IMR-90 (cell line): Measurements from ENCODE around the gene COL27A1.
"Not testable (repeated sequence)": the region's sequence is repeated elsewhere in the genome, so short reads cannot be mapped to it uniquely, and the experiment has no call there.

Source experiments
- NFE2L2 ChIP-seq: fragments of 150-350 bp; IDR thresholded peaks from 2 replicates; pipeline ENCODE4 v1.6.1; 2016; ENCODE audit warnings: low read depth, mild to moderate bottlenecking, low read length
- SMC3 ChIP-seq: fragments of 150-350 bp; IDR thresholded peaks from 2 replicates; pipeline ENCODE4 v1.6.1; 2016; ENCODE audit warnings: low read depth, mild to moderate bottlenecking, antibody characterized with exemption, low read length, moderate library complexity

DNA sequence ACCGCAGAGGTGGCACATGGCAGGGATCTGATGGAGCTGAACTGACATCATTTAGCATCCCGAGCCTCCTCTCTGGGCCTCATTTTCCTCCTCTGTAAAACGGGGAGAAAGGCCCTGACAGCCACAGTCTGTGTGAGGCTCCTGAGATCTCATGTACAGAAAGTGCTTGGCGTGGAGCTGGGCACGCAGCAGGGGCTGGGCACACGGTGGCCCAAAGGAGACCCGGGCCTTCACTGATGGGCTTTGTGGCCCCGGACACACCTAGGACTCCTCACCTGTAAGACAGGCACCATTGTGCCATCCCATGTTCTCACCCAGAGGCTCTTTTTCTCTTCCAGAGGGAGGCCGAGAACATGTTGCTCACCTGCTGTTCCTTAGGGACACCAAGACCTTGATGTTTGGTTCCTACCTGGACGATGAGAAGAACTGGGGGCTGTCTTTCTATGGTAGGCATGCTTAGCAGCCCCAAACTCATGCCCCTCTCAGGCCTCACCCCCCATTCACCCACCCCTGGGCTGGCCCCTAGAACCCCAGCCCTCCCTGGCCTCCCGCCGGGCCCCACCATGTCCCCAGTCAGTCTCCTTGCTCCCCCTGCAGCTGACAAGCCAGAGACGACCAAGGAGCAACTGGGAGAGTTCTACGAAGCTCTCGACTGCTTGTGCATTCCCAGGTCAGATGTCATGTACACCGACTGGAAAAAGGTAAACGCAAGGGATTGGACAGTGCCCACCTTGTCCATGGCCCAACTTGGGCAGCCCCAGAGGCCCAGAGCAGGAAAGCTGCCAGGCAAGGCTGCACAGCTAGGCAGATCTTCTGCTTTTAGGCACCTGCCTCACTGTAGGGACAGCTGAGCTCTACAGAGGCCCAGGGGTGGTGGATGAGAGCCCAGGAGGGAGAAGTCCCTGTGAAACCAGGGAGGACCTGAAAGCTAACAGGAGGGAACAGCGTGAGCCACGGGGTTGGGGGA lies 176.2 kb downstream of the COL27A1 start:
- TF ChIP-seq NFE2L2, SMC3: not testable (repeated sequence)
